ENCODE results near the gene OPN1SW. TPM values are rescaled to one million over a fixed set of nuclear protein-coding genes. Genes with fewer than 3 reads are reported as not detected.

OPN1SW gene
- total RNA-seq, 2 experiments from 2014 or later, result not detected

GRCh38 chr7:128791121-128791971, 15.8 kb upstream of the OPN1SW start, which contains the start of gene CCDC136:
Gene CCDC136, plus strand, starts transcription at chr7:128791968. Its CDS starts 444 bp downstream, at chr7:128792412.
- CTCF ChIA-PET, result no interaction called here
- ATAC-seq (ENCODE audit: poor library complexity), result peak; percentile 88

GRCh38 chr7:128790315-128791041, 14.9 kb upstream of the OPN1SW start:
- peaks cover 6% of the 10 kb centered on the region for H3K4me1 Mint-ChIP-seq (ENCODE audit: low read depth)
- H3K9me3 Mint-ChIP-seq, result no peaks in the 10 kb centered on the region
- Histone ChIP-seq H3K27me3 (ENCODE audit: control insufficient read depth in 1 of 2, insufficient read depth in 2 of 2, low read length in 2 of 2) (no peaks in the 10 kb centered on the region), H3K9me3 (ENCODE audit: control insufficient read depth in 1 of 2, insufficient read depth in 1 of 2, low read length in 2 of 2) (no peaks in the 10 kb centered on the region), H3K27ac (ENCODE audit: low read depth in 1 of 2, low read length in 2 of 2) (peak overlapping the region in 1 of 2 donors; percentile 22), H3K4me1 (ENCODE audit: insufficient read depth, low read length) (peaks cover 22% of the 10 kb centered on the region), H3K36me3 (ENCODE audit: insufficient read depth, low read length) (no peaks in the 10 kb centered on the region), H3K4me3 (ENCODE audit: low read length) (peak overlapping the region; percentile 79)
- peaks cover 4% of the 10 kb centered on the region for H3K36me3 Mint-ChIP-seq (ENCODE audit: low read depth)
- peak overlapping the region; percentile 91 for H3K4me3 Mint-ChIP-seq
- ATAC-seq (ENCODE audit: poor library complexity) (no peak), DNase-seq (peak in 3 of 14 experiments; percentile 6 to 41 (median 16))
- CTCF ChIA-PET, result no interaction called here
- no peaks in the 10 kb centered on the region for H3K27me3 Mint-ChIP-seq
- peak overlapping the region; percentile 76 for H3K27ac Mint-ChIP-seq
- POLR2A ChIA-PET, result interaction anchor here (0.5 to 1.1 kb wide), 4 partner anchors 40 to 335 kb away, joined by 3 to 23 read pairs (median 4); partner anchors contain the start of genes ATP6V1F, CALU and HILPDA
- intact Hi-C loops (cut with DNase I, micrococcal nuclease), result loop anchor here (1.0 to 5.0 kb wide), 3 partner anchors 51 to 92 kb away; partner anchors contain the start of genes ATP6V1F (in 1 of the 2) and CALU (in 1 of the 2)
- TF ChIP-seq CTCF (IDR thresholded peaks at IDR 0.05), result no peak

More at GRCh38 chr7:128791121-128791971, 15.8 kb upstream of the OPN1SW start, which contains the start of gene CCDC136:
- POLR2A ChIA-PET, result interaction anchor here (0.5 to 1.1 kb wide), 4 partner anchors 39 to 336 kb away, joined by 3 to 23 read pairs (median 4); partner anchors contain the start of genes ATP6V1F, CALU and HILPDA
- peaks cover 6% of the 10 kb centered on the region for H3K4me1 Mint-ChIP-seq (ENCODE audit: low read depth)
- H3K27me3 Mint-ChIP-seq, result no peaks in the 10 kb centered on the region
- peaks cover 4% of the 10 kb centered on the region for H3K36me3 Mint-ChIP-seq (ENCODE audit: low read depth)
- no peaks in the 10 kb centered on the region for H3K27me3 ChIP-seq (ENCODE audit: control insufficient read depth in 1 of 2, insufficient read depth in 2 of 2, low read length in 2 of 2)
- peak within 1 kb of the TSS; percentile 79 for H3K4me3 ChIP-seq (ENCODE audit: low read length)
- intact Hi-C loops (cut with DNase I, micrococcal nuclease), result loop anchor here (1.0 to 5.0 kb wide), 3 partner anchors 52 to 91 kb away; partner anchors contain the start of genes ATP6V1F (in 1 of the 2) and CALU (in 1 of the 2)
- no peaks in the 10 kb centered on the region for H3K36me3 ChIP-seq (ENCODE audit: insufficient read depth, low read length)
- no peak within 1 kb of the TSS for H3K27ac Mint-ChIP-seq
- peak within 1 kb of the TSS; percentile 88 for H3K4me3 Mint-ChIP-seq
- H3K9me3 ChIP-seq (ENCODE audit: control insufficient read depth in 1 of 2, insufficient read depth in 1 of 2, low read length in 2 of 2), result no peaks in the 10 kb centered on the region
- DNase-seq, result peak; percentile 57 to 90 (median 78)
- peaks cover 22% of the 10 kb centered on the region for H3K4me1 ChIP-seq (ENCODE audit: insufficient read depth, low read length)
- no peak for TF ChIP-seq CTCF (IDR thresholded peaks at IDR 0.05)
- no peak within 1 kb of the TSS for H3K27ac ChIP-seq (ENCODE audit: low read depth in 1 of 2, low read length in 2 of 2)
- H3K9me3 Mint-ChIP-seq, result no peaks in the 10 kb centered on the region

Data from CD4-positive, alpha-beta T cell (primary cell).